Measurements from ENCODE around the gene PNKP. TPM values are rescaled to one million over a fixed set of nuclear protein-coding genes. Genes with fewer than 3 reads are reported as not detected.

The PNKP gene
- polyA plus RNA-seq, 1 donor from 2014 or later: 56.3 TPM

DNA sequence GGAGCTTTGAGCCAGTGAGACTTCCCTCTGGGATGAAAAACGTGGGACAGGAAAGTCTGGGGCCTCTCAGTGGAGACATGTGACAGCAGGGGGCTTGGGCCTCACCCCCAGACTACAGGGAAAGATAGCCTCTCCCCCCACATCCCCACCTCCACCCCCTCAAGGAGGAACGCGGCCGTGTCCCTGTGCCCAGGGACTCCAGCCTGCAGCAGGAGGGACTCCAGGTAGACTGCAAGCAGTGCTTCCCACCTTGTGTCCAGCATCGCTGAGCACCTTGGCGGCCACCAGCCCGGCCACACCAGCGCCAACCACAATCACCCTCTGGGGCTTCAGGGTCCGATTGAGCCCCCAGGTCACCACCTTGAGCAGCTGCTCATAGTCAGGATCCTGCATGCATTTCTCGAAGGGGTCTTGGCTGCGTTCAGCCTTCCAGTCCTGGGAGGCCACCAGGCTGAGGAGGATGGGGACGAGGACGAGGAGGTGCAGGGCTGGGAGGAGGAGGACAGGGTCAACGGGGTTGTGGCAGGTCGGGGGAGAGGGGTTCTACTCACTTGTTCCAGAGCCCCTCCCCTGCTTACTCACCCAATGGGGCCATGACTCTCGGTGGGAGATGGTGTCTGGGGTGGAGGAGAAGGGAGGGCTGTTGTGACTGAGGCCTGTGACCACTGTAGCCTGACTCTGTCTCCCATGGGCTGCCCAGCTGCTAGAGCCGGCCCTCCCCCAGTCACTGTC, 28.4 kb upstream of the PNKP start:
- peaks cover 4% of the 10 kb centered on the region for H3K27me3 Mint-ChIP-seq

GRCh38 chr19:49894879-49895565, 27.6 kb upstream of the PNKP start:
- H3K27ac Mint-ChIP-seq: peak overlapping the region in 2 of 3 donors; percentile 42 to 77
- no peak overlapping the region for H3K4me3 Mint-ChIP-seq
- no peaks in the 10 kb centered on the region for H3K36me3 Mint-ChIP-seq
- no peaks in the 10 kb centered on the region for H3K9me3 Mint-ChIP-seq
- H3K4me1 Mint-ChIP-seq: peaks cover 19 to 28% (median 19%) of the 10 kb centered on the region in 3 donors
- H3K27me3 Mint-ChIP-seq: peaks cover 4% of the 10 kb centered on the region

More for the DNA sequence above, 28.4 kb upstream of the PNKP start:
- Mint-ChIP-seq H3K9me3 (no peaks in the 10 kb centered on the region), H3K4me3 (peak overlapping the region in 2 of 4 donors; percentile 39 to 49), H3K4me1 (peaks cover 15 to 25% (median 19%) of the 10 kb centered on the region in 3 donors), H3K36me3 (no peaks in the 10 kb centered on the region), H3K27ac (peak overlapping the region in 2 of 3 donors; percentile 42 to 99)

- peaks cover 19 to 29% (median 19%) of the 10 kb centered on the region in 3 donors for H3K4me1 Mint-ChIP-seq
- H3K36me3 Mint-ChIP-seq: no peaks in the 10 kb centered on the region
- peaks cover 4% of the 10 kb centered on the region for H3K27me3 Mint-ChIP-seq
- no peak overlapping the region for H3K27ac Mint-ChIP-seq
- H3K4me3 Mint-ChIP-seq: no peak overlapping the region
- no peaks in the 10 kb centered on the region for H3K9me3 Mint-ChIP-seq
These were observed 26.8 kb upstream of the PNKP start for GRCh38 chr19:49894011-49894664.

- H3K36me3 Mint-ChIP-seq: no peaks in the 10 kb centered on the region
These were observed 25.3 kb upstream of the PNKP start for GRCh38 chr19:49892716-49893115.

GRCh38 chr19:49891393-49891792, 24.0 kb upstream of the PNKP start:
- peaks cover 2% of the 10 kb centered on the region for H3K27me3 Mint-ChIP-seq
- H3K9me3 Mint-ChIP-seq: no peaks in the 10 kb centered on the region
- H3K27ac Mint-ChIP-seq: peak overlapping the region in 1 of 3 donors; percentile 69
- H3K4me3 Mint-ChIP-seq: peak overlapping the region in 3 of 4 donors; percentile 9 to 65 (median 50)
- no peaks in the 10 kb centered on the region for H3K36me3 Mint-ChIP-seq
- H3K4me1 Mint-ChIP-seq: peaks cover 4 to 16% (median 5%) of the 10 kb centered on the region in 3 donors

More at GRCh38 chr19:49892716-49893115, 25.3 kb upstream of the PNKP start:
- Mint-ChIP-seq H3K4me3 (peak overlapping the region in 1 of 4 donors; percentile 11), H3K9me3 (no peaks in the 10 kb centered on the region), H3K4me1 (peaks cover 16 to 27% (median 17%) of the 10 kb centered on the region in 3 donors), H3K27ac (no peak overlapping the region), H3K27me3 (peaks cover 4% of the 10 kb centered on the region)

- Mint-ChIP-seq H3K4me1 (peaks cover 0 to 13% (median 4%) of the 10 kb centered on the region in 3 donors), H3K36me3 (no peaks in the 10 kb centered on the region), H3K27ac (peak overlapping the region in 2 of 3 donors; percentile 69 to 76), H3K4me3 (peak overlapping the region; percentile 63 to 91 (median 80)), H3K27me3 (no peaks in the 10 kb centered on the region), H3K9me3 (no peaks in the 10 kb centered on the region)
These were observed 23.3 kb upstream of the PNKP start for GRCh38 chr19:49890349-49891311.

GRCh38 chr19:49889687-49890348, 22.4 kb upstream of the PNKP start:
- Mint-ChIP-seq H3K27me3 (no peaks in the 10 kb centered on the region), H3K4me1 (peaks cover 0 to 9% (median 4%) of the 10 kb centered on the region in 3 donors), H3K36me3 (no peaks in the 10 kb centered on the region), H3K27ac (peak overlapping the region in 1 of 3 donors; percentile 76), H3K9me3 (no peaks in the 10 kb centered on the region), H3K4me3 (peak overlapping the region; percentile 63 to 91 (median 80))

GRCh38 chr19:49889038-49889686, 21.8 kb upstream of the PNKP start:
- Mint-ChIP-seq H3K4me1 (peaks cover 0 to 9% (median 4%) of the 10 kb centered on the region in 3 donors), H3K27me3 (no peaks in the 10 kb centered on the region), H3K4me3 (peak overlapping the region in 2 of 4 donors; percentile 17 to 87), H3K9me3 (no peaks in the 10 kb centered on the region), H3K36me3 (no peaks in the 10 kb centered on the region), H3K27ac (peak overlapping the region in 2 of 3 donors; percentile 32 to 81)

- Mint-ChIP-seq H3K4me1 (peaks cover 0 to 9% (median 4%) of the 10 kb centered on the region in 3 donors), H3K27me3 (no peaks in the 10 kb centered on the region), H3K9me3 (no peaks in the 10 kb centered on the region), H3K27ac (peak overlapping the region in 2 of 3 donors; percentile 32 to 81), H3K4me3 (peak overlapping the region in 1 of 4 donors; percentile 87), H3K36me3 (no peaks in the 10 kb centered on the region)
These were observed 21.1 kb upstream of the PNKP start for GRCh38 chr19:49888510-49888824.

GRCh38 chr19:49887665-49888509, 20.5 kb upstream of the PNKP start:
- Mint-ChIP-seq H3K27ac (peak overlapping the region in 1 of 3 donors; percentile 32), H3K4me3 (no peak overlapping the region), H3K4me1 (peaks cover 0 to 9% (median 4%) of the 10 kb centered on the region in 3 donors), H3K9me3 (no peaks in the 10 kb centered on the region), H3K27me3 (no peaks in the 10 kb centered on the region), H3K36me3 (peaks cover 2% of the 10 kb centered on the region)

DNA sequence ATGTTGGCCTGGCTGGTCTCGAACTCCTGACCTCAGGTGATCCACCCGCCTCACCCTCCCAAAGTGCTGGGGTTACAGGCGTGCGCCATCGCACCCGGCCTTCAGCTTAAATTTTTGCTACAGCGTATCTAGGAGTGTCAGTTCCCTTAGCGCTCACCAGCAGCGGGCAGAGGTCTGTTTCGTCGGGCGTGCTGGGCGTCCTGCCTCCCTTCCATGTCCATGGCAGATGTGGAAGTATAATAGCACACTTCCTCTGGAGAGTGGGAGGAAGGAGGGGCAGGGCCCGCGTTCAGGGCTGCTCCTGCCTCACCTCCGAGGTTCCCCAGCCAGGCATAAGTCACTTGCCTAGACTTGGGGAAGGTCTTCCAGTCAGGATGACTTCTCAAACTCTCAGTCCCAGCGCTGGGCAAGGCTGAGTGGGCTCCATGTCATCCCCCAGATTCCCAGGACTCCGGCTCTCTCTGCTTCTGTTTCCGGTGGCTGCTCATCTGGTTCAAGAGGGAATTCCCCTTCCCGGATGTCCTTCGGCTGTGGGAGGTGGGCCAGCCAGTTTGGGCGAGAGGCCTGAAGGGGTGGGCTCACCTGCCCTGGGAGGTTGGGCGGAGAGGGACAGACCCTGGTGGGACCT, 19.8 kb upstream of the PNKP start:
- Mint-ChIP-seq H3K27me3 (no peaks in the 10 kb centered on the region), H3K4me1 (peaks cover 0 to 9% (median 4%) of the 10 kb centered on the region in 3 donors), H3K4me3 (no peak overlapping the region), H3K9me3 (no peaks in the 10 kb centered on the region), H3K27ac (no peak overlapping the region), H3K36me3 (peaks cover 2% of the 10 kb centered on the region)

GRCh38 chr19:49884760-49885159, 17.4 kb upstream of the PNKP start:
- Mint-ChIP-seq H3K4me3 (no peak overlapping the region), H3K27ac (no peak overlapping the region), H3K27me3 (no peaks in the 10 kb centered on the region), H3K4me1 (peaks cover 0 to 2% (median 0%) of the 10 kb centered on the region in 3 donors), H3K36me3 (peaks cover 2% of the 10 kb centered on the region), H3K9me3 (no peaks in the 10 kb centered on the region)
